WTC11 (cell line): Measurements from ENCODE around the gene ENG. TPM values are rescaled to one million over a fixed set of nuclear protein-coding genes. Genes with fewer than 3 reads are reported as not detected.

ENCODE experiments used
- ATAC-seq: fragments of 200-7000 bp; cut with Tn5 transposase; 2 replicates; pipeline ENCODE4 v1.10.0; 2021; ENCODE audit warnings: mild to moderate bottlenecking, moderate library complexity
- CTCF ChIA-PET: fragments of 300-600 bp; sonication (Branson Sonifier 250); formaldehyde crosslinking; loops from one replicate; lab custom pipeline; 2021; ENCODE audit warnings: antibody characterized with exemption; lab: Charles Lee
- POLR2A ChIA-PET: fragments of 350-600 bp; sonication (Branson Sonifier 250); formaldehyde crosslinking; loops from one replicate; lab custom pipeline; 2021; ENCODE audit warnings: antibody characterized with exemption; lab: Charles Lee
- DNase-seq: peaks from one replicate; pipeline ENCODE4 v3.0.0; 2021; ENCODE audit warnings: low spot score
- H3K27ac Mint-ChIP-seq: 2 replicates; pipeline ENCODE4 v1.8.0; 2021; ENCODE audit warnings: mixed read lengths
- H3K27me3 Mint-ChIP-seq: 2 replicates; pipeline ENCODE4 v1.8.0; 2021; ENCODE audit warnings: low read depth, mild to moderate bottlenecking, moderate library complexity, mixed read lengths
- H3K36me3 Mint-ChIP-seq: 2 replicates; pipeline ENCODE4 v1.8.0; 2021; ENCODE audit warnings: mixed read lengths
- H3K4me1 Mint-ChIP-seq: 2 replicates; pipeline ENCODE4 v1.8.0; 2022; ENCODE audit warnings: mixed read lengths
- H3K4me3 Mint-ChIP-seq: 2 replicates; pipeline ENCODE4 v1.8.0; 2021; ENCODE audit warnings: mild to moderate bottlenecking, moderate library complexity, mixed read lengths
- H3K9me3 Mint-ChIP-seq: 2 replicates; pipeline ENCODE4 v1.8.0; 2021; ENCODE audit warnings: mixed read lengths
- ELF4 ChIP-seq: sonication (generic); formaldehyde crosslinking; IDR thresholded peaks from 2 replicates; pipeline ENCODE4 v1.8.1; 2022; ENCODE audit warnings: low read depth, mild to moderate bottlenecking, moderate library complexity, missing genetic modification reagents
- EMX1 ChIP-seq: fragments of 250-450 bp; sonication (Bioruptor Pico); IDR thresholded peaks from 2 replicates; pipeline ENCODE4 v1.8.0; 2021; ENCODE audit warnings: mild to moderate bottlenecking
- ETV6 ChIP-seq: sonication (generic); formaldehyde crosslinking; IDR thresholded peaks from 2 replicates; pipeline ENCODE4 v1.8.1; 2022; ENCODE audit warnings: mild to moderate bottlenecking, missing genetic modification reagents
- GABPB1 ChIP-seq: sonication (generic); formaldehyde crosslinking; IDR thresholded peaks from 2 replicates; pipeline ENCODE4 v1.8.1; 2023; ENCODE audit warnings: mild to moderate bottlenecking, missing genetic modification reagents
- GTF2I ChIP-seq: fragments of 250-450 bp; sonication (Bioruptor Pico); conservative IDR thresholded peaks from 2 replicates; pipeline ENCODE4 v1.4.0; 2021; ENCODE audit warnings: mild to moderate bottlenecking
- NFE2L1 ChIP-seq: sonication (generic); formaldehyde crosslinking; IDR thresholded peaks from 2 replicates; pipeline ENCODE4 v1.8.1; 2023; ENCODE audit warnings: missing genetic modification reagents
- NFYB ChIP-seq: sonication (generic); formaldehyde crosslinking; conservative IDR thresholded peaks from 2 replicates; pipeline ENCODE4 v1.8.0; 2022; ENCODE audit warnings: low read depth, missing genetic modification reagents
- NR3C1 ChIP-seq: sonication (generic); formaldehyde crosslinking; conservative IDR thresholded peaks from 2 replicates; pipeline ENCODE4 v1.8.1; 2023; ENCODE audit warnings: low read depth, mild to moderate bottlenecking, missing genetic modification reagents
- TCF7 ChIP-seq: sonication (generic); formaldehyde crosslinking; IDR thresholded peaks from 2 replicates; pipeline ENCODE4 v1.8.0; 2022; ENCODE audit warnings: mild to moderate bottlenecking, low read depth, missing genetic modification reagents, moderate library complexity
- ZBTB21 ChIP-seq: sonication (generic); formaldehyde crosslinking; IDR thresholded peaks from 2 replicates; pipeline ENCODE4 v1.8.1; 2023; ENCODE audit warnings: mild to moderate bottlenecking, missing genetic modification reagents, borderline replicate concordance
- ZNF263 ChIP-seq: sonication (generic); formaldehyde crosslinking; IDR thresholded peaks from 2 replicates; pipeline ENCODE4 v1.8.1; 2022; ENCODE audit warnings: low read depth, mild to moderate bottlenecking, moderate library complexity, missing genetic modification reagents
- ZNF423 ChIP-seq: fragments of 250-450 bp; sonication (Bioruptor Pico); IDR thresholded peaks from 2 replicates; pipeline ENCODE4 v2.1.2; 2022; ENCODE audit warnings: mild to moderate bottlenecking, moderate library complexity
- total RNA-seq: library from RNA; stranded (reverse); gene quantifications from 3 replicates; pipeline ENCODE4 v1.2.3, GENCODE V29; 2021
- TF ChIP-seq, protein P1 (sequence below): sonication (generic); formaldehyde crosslinking; IDR thresholded peaks from 2 replicates; pipeline ENCODE4 v1.8.0; 2022; ENCODE audit warnings: mild to moderate bottlenecking, missing genetic modification reagents
- TF ChIP-seq, protein P2 (sequence below): sonication (generic); formaldehyde crosslinking; IDR thresholded peaks from 2 replicates; pipeline ENCODE4 v1.8.1; 2022; ENCODE audit warnings: mild to moderate bottlenecking, missing genetic modification reagents, moderate library complexity, borderline replicate concordance
- TF ChIP-seq, protein P3 (sequence below): sonication (generic); formaldehyde crosslinking; IDR thresholded peaks from 2 replicates; pipeline ENCODE4 v1.8.1; 2023; ENCODE audit warnings: mild to moderate bottlenecking, missing genetic modification reagents, moderate library complexity
- TF ChIP-seq, protein P4 (sequence below): sonication (generic); formaldehyde crosslinking; IDR thresholded peaks from 2 replicates; pipeline ENCODE4 v1.8.1; 2022; ENCODE audit warnings: low read depth, mild to moderate bottlenecking, moderate library complexity, missing genetic modification reagents, borderline replicate concordance
- TF ChIP-seq, protein P5 (sequence below): sonication (generic); formaldehyde crosslinking; IDR thresholded peaks from 2 replicates; pipeline ENCODE4 v1.8.1; 2022; ENCODE audit warnings: low read depth, missing genetic modification reagents, borderline replicate concordance
- TF ChIP-seq, protein P6 (sequence below): sonication (generic); formaldehyde crosslinking; IDR thresholded peaks from 2 replicates; pipeline ENCODE4 v1.8.1; 2023; ENCODE audit warnings: mild to moderate bottlenecking, missing genetic modification reagents
- TF ChIP-seq, protein P7 (sequence below): sonication (generic); formaldehyde crosslinking; IDR thresholded peaks from 2 replicates; pipeline ENCODE4 v1.8.0; 2022; ENCODE audit warnings: mild to moderate bottlenecking, missing genetic modification reagents
- TF ChIP-seq, protein P8 (sequence below): sonication (generic); formaldehyde crosslinking; IDR thresholded peaks from 2 replicates; pipeline ENCODE4 v1.8.0; 2023; ENCODE audit warnings: mild to moderate bottlenecking, missing genetic modification reagents

Gene ENG
- total RNA-seq, 1 experiment from 2014 or later, result 4.4 TPM

DNA sequence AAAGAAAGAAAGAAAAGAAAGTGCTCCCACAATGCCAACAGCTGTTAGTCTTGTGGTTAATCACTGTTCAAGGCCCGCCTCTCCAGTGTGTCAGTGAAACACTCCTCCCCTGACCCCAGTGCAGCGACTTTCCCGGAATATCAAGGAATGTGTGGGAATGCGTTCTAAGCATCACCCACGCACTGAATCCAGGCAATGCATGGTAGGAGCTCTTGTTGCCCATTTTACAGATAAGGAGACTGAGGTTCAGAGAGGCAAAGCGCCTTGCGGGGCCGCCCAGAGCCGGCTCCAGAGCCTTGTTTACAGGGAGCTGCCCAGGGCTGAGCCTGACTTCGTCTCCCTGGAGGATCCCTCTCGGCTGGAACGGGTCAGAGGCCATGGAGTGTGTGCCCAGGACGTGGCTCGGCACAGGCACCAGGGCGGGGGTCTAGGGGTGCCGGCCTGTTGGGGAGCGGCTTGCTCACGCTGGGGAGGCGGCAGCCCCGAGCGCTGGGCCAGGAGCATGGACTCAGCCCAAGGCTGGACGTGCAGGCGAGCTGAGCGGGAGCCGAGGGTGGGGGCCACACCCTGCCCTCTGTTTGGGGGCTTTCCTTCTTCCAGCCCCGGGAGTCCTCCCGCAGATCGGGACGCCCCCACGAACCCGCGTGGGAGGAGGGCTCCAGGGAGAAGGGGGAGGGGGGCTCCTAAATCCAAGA lies 44.1 kb upstream of the ENG start:
- POLR2A ChIA-PET, result interaction anchor here (0.6 to 1.7 kb wide), 3 partner anchors 8 to 70 kb away, joined by 3 to 8 read pairs (median 4); partner anchors contain the start of gene ST6GALNAC4
- peak overlapping the region; percentile 76; the same call in 1 of the 2 replicates for H3K27ac Mint-ChIP-seq
- H3K4me1 Mint-ChIP-seq, result peaks cover 30% of the 10 kb centered on the region
- DNase-seq (no peak), ATAC-seq (peak; percentile 4)
- TF ChIP-seq ELF4 (no peak), NFYB (no peak), ZNF263 (CRISPR knock-in tag) (peak; percentile 41; the same call in 1 of the 2 replicates), TCF7 (CRISPR knock-in tag) (0 out of 2 replicates have a peak, but pooled peaks have one; percentile 42), GABPB1 (CRISPR knock-in tag) (peak; percentile 41; the same call in 1 of the 2 replicates), NFE2L1 (CRISPR knock-in tag) (no peak), ZBTB21 (no peak), ETV6 (CRISPR knock-in tag) (no peak), NR3C1 (CRISPR knock-in tag) (no peak), ZNF423 (CRISPR knock-in tag) (no peak), GTF2I (peak; percentile 97), EMX1 (CRISPR knock-in tag) (no peak)
- TF ChIP-seq, protein P1, sequence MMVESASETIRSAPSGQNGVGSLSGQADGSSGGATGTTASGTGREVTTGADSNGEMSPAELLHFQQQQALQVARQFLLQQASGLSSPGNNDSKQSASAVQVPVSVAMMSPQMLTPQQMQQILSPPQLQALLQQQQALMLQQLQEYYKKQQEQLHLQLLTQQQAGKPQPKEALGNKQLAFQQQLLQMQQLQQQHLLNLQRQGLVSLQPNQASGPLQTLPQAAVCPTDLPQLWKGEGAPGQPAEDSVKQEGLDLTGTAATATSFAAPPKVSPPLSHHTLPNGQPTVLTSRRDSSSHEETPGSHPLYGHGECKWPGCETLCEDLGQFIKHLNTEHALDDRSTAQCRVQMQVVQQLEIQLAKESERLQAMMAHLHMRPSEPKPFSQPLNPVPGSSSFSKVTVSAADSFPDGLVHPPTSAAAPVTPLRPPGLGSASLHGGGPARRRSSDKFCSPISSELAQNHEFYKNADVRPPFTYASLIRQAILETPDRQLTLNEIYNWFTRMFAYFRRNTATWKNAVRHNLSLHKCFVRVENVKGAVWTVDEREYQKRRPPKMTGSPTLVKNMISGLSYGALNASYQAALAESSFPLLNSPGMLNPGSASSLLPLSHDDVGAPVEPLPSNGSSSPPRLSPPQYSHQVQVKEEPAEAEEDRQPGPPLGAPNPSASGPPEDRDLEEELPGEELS, result 0 out of 2 replicates have a peak, but pooled peaks have one; percentile 28
- TF ChIP-seq, protein P2, sequence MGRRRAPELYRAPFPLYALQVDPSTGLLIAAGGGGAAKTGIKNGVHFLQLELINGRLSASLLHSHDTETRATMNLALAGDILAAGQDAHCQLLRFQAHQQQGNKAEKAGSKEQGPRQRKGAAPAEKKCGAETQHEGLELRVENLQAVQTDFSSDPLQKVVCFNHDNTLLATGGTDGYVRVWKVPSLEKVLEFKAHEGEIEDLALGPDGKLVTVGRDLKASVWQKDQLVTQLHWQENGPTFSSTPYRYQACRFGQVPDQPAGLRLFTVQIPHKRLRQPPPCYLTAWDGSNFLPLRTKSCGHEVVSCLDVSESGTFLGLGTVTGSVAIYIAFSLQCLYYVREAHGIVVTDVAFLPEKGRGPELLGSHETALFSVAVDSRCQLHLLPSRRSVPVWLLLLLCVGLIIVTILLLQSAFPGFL (CRISPR knock-in tag), result 0 out of 2 replicates have a peak, but pooled peaks have one; percentile 18
- TF ChIP-seq, protein P3, sequence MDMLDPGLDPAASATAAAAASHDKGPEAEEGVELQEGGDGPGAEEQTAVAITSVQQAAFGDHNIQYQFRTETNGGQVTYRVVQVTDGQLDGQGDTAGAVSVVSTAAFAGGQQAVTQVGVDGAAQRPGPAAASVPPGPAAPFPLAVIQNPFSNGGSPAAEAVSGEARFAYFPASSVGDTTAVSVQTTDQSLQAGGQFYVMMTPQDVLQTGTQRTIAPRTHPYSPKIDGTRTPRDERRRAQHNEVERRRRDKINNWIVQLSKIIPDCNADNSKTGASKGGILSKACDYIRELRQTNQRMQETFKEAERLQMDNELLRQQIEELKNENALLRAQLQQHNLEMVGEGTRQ (CRISPR knock-in tag), result no peak
- TF ChIP-seq, protein P4, sequence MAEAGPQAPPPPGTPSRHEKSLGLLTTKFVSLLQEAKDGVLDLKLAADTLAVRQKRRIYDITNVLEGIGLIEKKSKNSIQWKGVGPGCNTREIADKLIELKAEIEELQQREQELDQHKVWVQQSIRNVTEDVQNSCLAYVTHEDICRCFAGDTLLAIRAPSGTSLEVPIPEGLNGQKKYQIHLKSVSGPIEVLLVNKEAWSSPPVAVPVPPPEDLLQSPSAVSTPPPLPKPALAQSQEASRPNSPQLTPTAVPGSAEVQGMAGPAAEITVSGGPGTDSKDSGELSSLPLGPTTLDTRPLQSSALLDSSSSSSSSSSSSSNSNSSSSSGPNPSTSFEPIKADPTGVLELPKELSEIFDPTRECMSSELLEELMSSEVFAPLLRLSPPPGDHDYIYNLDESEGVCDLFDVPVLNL (CRISPR knock-in tag), result no peak
- TF ChIP-seq, protein P5, sequence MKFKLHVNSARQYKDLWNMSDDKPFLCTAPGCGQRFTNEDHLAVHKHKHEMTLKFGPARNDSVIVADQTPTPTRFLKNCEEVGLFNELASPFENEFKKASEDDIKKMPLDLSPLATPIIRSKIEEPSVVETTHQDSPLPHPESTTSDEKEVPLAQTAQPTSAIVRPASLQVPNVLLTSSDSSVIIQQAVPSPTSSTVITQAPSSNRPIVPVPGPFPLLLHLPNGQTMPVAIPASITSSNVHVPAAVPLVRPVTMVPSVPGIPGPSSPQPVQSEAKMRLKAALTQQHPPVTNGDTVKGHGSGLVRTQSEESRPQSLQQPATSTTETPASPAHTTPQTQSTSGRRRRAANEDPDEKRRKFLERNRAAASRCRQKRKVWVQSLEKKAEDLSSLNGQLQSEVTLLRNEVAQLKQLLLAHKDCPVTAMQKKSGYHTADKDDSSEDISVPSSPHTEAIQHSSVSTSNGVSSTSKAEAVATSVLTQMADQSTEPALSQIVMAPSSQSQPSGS, result no peak
- TF ChIP-seq, protein P6, sequence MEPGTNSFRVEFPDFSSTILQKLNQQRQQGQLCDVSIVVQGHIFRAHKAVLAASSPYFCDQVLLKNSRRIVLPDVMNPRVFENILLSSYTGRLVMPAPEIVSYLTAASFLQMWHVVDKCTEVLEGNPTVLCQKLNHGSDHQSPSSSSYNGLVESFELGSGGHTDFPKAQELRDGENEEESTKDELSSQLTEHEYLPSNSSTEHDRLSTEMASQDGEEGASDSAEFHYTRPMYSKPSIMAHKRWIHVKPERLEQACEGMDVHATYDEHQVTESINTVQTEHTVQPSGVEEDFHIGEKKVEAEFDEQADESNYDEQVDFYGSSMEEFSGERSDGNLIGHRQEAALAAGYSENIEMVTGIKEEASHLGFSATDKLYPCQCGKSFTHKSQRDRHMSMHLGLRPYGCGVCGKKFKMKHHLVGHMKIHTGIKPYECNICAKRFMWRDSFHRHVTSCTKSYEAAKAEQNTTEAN (CRISPR knock-in tag), result 0 out of 2 replicates have a peak, but pooled peaks have one; percentile 24
- TF ChIP-seq, protein P7, sequence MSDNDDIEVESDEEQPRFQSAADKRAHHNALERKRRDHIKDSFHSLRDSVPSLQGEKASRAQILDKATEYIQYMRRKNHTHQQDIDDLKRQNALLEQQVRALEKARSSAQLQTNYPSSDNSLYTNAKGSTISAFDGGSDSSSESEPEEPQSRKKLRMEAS (CRISPR knock-in tag), result peak; percentile 49; the same call in 1 of the 2 replicates
- TF ChIP-seq, protein P8, sequence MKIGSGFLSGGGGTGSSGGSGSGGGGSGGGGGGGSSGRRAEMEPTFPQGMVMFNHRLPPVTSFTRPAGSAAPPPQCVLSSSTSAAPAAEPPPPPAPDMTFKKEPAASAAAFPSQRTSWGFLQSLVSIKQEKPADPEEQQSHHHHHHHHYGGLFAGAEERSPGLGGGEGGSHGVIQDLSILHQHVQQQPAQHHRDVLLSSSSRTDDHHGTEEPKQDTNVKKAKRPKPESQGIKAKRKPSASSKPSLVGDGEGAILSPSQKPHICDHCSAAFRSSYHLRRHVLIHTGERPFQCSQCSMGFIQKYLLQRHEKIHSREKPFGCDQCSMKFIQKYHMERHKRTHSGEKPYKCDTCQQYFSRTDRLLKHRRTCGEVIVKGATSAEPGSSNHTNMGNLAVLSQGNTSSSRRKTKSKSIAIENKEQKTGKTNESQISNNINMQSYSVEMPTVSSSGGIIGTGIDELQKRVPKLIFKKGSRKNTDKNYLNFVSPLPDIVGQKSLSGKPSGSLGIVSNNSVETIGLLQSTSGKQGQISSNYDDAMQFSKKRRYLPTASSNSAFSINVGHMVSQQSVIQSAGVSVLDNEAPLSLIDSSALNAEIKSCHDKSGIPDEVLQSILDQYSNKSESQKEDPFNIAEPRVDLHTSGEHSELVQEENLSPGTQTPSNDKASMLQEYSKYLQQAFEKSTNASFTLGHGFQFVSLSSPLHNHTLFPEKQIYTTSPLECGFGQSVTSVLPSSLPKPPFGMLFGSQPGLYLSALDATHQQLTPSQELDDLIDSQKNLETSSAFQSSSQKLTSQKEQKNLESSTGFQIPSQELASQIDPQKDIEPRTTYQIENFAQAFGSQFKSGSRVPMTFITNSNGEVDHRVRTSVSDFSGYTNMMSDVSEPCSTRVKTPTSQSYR (CRISPR knock-in tag), result no peak
- peak overlapping the region; percentile 87 for H3K4me3 Mint-ChIP-seq
- no peaks in the 10 kb centered on the region; the same call in 1 of the 2 replicates for H3K9me3 Mint-ChIP-seq
- no peaks in the 10 kb centered on the region; the same call in 1 of the 2 replicates for H3K27me3 Mint-ChIP-seq
- CTCF ChIA-PET, result interaction anchor here (0.7 to 2.1 kb wide), 6 partner anchors 18 to 219 kb away, joined by 3 to 7 read pairs (median 4); partner anchors contain the start of genes ST6GALNAC4 and TOR2A
- peaks cover 28% of the 10 kb centered on the region for H3K36me3 Mint-ChIP-seq
